ENCODE results near the gene DAPK1. TPM values are rescaled to one million over a fixed set of nuclear protein-coding genes. Genes with fewer than 3 reads are reported as not detected.

DAPK1 gene
- total RNA-seq, 1 experiment from 2014 or later, result 133 TPM

DNA sequence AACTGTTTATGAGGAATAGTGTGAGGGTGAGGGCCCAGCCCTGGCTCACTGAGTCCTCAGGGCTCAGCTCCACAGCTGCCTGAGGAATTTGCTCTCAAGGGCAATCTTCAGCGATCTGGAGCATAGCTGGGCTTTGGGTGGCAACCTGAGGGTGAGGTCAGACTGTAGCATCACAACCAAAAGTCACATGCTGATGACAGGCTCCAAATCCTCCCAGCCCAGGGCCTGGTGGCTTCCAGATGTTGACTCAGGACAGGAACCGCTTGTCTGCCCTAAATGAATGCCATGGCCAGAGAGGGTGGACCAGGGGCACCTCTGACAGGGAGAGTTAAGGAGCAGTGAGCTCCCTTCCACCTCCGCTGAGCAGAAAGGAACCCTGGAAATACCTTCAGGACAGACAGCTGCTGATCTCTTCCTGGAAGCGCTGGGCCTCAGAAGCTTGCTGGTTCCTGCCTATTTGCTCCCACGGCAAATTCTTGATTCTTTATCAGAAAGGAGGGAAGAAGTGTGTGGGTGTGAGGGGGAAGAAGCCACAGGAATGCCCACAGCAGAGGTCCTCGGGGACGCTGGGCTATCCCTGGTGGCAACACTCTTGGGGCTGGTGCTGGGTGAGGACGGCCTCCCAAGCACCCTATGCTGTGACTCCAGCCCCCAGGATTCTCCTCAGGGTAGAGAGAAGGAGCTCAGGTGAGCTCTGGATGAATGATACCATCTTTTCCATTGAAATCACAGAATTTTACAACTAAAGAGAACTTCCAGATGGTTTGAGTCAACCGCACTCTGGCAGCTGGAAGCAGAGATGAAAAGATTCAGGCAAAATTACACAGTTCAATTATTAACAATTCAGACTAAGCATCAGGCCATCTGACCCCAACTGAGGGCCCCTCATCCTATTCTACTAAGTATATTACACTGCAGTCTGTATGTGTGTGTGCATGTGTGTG, 214.5 kb downstream of the DAPK1 start:
- intact Hi-C loops (cut with micrococcal nuclease; ENCODE audit: unreplicated experiment), result no loop called here
- peaks cover 20% of the 10 kb centered on the region for H3K4me1 Mint-ChIP-seq (ENCODE audit: low read depth, unreplicated experiment)
- TF ChIP-seq, protein P1, sequence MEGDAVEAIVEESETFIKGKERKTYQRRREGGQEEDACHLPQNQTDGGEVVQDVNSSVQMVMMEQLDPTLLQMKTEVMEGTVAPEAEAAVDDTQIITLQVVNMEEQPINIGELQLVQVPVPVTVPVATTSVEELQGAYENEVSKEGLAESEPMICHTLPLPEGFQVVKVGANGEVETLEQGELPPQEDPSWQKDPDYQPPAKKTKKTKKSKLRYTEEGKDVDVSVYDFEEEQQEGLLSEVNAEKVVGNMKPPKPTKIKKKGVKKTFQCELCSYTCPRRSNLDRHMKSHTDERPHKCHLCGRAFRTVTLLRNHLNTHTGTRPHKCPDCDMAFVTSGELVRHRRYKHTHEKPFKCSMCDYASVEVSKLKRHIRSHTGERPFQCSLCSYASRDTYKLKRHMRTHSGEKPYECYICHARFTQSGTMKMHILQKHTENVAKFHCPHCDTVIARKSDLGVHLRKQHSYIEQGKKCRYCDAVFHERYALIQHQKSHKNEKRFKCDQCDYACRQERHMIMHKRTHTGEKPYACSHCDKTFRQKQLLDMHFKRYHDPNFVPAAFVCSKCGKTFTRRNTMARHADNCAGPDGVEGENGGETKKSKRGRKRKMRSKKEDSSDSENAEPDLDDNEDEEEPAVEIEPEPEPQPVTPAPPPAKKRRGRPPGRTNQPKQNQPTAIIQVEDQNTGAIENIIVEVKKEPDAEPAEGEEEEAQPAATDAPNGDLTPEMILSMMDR (IDR thresholded peaks at IDR 0.05; ENCODE audit: unreplicated experiment), result no peak
- H3K9me3 Mint-ChIP-seq (ENCODE audit: low read depth, unreplicated experiment), result no peaks in the 10 kb centered on the region
- H3K27ac Mint-ChIP-seq (ENCODE audit: unreplicated experiment), result no peak overlapping the region
- no peak overlapping the region for H3K4me3 Mint-ChIP-seq (ENCODE audit: low read depth, unreplicated experiment)
- DNase-seq, result no peak
- no peaks in the 10 kb centered on the region for H3K27me3 Mint-ChIP-seq (ENCODE audit: unreplicated experiment)
- CTCF ChIA-PET, result no interaction called here
- peaks cover 20% of the 10 kb centered on the region for H3K36me3 Mint-ChIP-seq (ENCODE audit: insufficient read depth, unreplicated experiment)
- no TSS peak for BruUV-seq (replicated peaks)

DNA sequence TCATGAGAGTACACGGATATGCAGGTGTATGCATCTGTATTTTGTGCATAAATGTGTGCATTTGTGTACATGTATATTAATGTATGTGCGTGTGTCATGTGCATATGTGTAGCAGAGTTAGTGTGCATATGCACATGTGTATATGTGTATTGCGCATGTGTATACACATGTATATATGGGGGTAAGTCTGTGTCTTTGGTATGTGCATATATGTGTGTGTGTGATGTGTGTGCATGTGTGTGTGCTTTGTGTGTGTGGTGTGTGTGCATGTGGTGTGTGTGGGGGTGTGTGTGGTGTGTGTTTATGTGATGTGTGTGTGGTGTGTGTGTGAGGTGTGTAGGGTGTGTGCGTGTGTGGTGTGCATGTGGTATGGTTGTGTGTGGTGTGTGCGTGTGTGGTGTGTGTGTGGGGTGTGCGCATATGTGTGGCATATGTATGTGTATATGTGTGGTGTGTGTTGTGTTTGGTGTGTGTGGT, 215.2 kb downstream of the DAPK1 start:
- BruUV-seq (replicated peaks), result no TSS peak
- CTCF ChIA-PET, result no interaction called here
- H3K27me3 Mint-ChIP-seq (ENCODE audit: unreplicated experiment), result no peaks in the 10 kb centered on the region
- TF ChIP-seq, protein P1 (IDR thresholded peaks at IDR 0.05; ENCODE audit: unreplicated experiment), result no peak
- no peak overlapping the region for H3K27ac Mint-ChIP-seq (ENCODE audit: unreplicated experiment)
- no peaks in the 10 kb centered on the region for H3K9me3 Mint-ChIP-seq (ENCODE audit: low read depth, unreplicated experiment)
- intact Hi-C loops (cut with micrococcal nuclease; ENCODE audit: unreplicated experiment), result no loop called here
- peaks cover 13% of the 10 kb centered on the region for H3K36me3 Mint-ChIP-seq (ENCODE audit: insufficient read depth, unreplicated experiment)
- DNase-seq, result no peak
- no peak overlapping the region for H3K4me3 Mint-ChIP-seq (ENCODE audit: low read depth, unreplicated experiment)
- H3K4me1 Mint-ChIP-seq (ENCODE audit: low read depth, unreplicated experiment), result peaks cover 20% of the 10 kb centered on the region

GRCh38 chr9:87713278-87713987, 215.8 kb downstream of the DAPK1 start:
- H3K27me3 Mint-ChIP-seq (ENCODE audit: unreplicated experiment), result no peaks in the 10 kb centered on the region
- H3K27ac Mint-ChIP-seq (ENCODE audit: unreplicated experiment), result no peak overlapping the region
- CTCF ChIA-PET, result no interaction called here
- no peaks in the 10 kb centered on the region for H3K9me3 Mint-ChIP-seq (ENCODE audit: low read depth, unreplicated experiment)
- TF ChIP-seq, protein P1 (IDR thresholded peaks at IDR 0.05; ENCODE audit: unreplicated experiment), result no peak
- H3K4me1 Mint-ChIP-seq (ENCODE audit: low read depth, unreplicated experiment), result peaks cover 20% of the 10 kb centered on the region
- H3K36me3 Mint-ChIP-seq (ENCODE audit: insufficient read depth, unreplicated experiment), result peaks cover 11% of the 10 kb centered on the region
- intact Hi-C loops (cut with micrococcal nuclease; ENCODE audit: unreplicated experiment), result no loop called here
- BruUV-seq (replicated peaks), result no TSS peak
- DNase-seq, result peak; percentile 27
- H3K4me3 Mint-ChIP-seq (ENCODE audit: low read depth, unreplicated experiment), result no peak overlapping the region

DNA sequence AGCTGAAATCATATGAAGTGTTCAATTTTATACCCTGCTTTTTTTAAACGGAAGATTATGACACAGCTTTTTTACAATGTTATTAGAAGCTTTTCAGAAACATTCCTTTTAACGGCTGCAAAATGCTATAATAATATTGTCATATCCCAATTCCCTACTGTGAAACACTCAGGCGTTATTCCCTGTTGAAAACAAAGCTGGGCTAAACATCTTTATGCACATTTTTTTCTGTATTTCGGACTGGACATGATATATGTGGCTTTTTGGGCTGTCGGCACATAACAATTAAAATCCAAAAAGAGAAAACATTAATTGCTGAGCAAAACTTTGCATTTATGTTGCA, 216.3 kb downstream of the DAPK1 start:
- intact Hi-C loops (cut with micrococcal nuclease; ENCODE audit: unreplicated experiment), result no loop called here
- no peak for DNase-seq
- CTCF ChIA-PET, result interaction anchor here (1.2 kb wide), 1 partner anchor 13 kb away, joined by 8 read pairs; no protein-coding TSS in a partner anchor
- H3K27ac Mint-ChIP-seq (ENCODE audit: unreplicated experiment), result no peak overlapping the region
- TF ChIP-seq, protein P1 (IDR thresholded peaks at IDR 0.05; ENCODE audit: unreplicated experiment), result no peak
- H3K36me3 Mint-ChIP-seq (ENCODE audit: insufficient read depth, unreplicated experiment), result peaks cover 11% of the 10 kb centered on the region
- no peak overlapping the region for H3K4me3 Mint-ChIP-seq (ENCODE audit: low read depth, unreplicated experiment)
- no peaks in the 10 kb centered on the region for H3K9me3 Mint-ChIP-seq (ENCODE audit: low read depth, unreplicated experiment)
- H3K27me3 Mint-ChIP-seq (ENCODE audit: unreplicated experiment), result no peaks in the 10 kb centered on the region
- BruUV-seq (replicated peaks), result no TSS peak
- peaks cover 20% of the 10 kb centered on the region for H3K4me1 Mint-ChIP-seq (ENCODE audit: low read depth, unreplicated experiment)

Data from Calu3 (cell line).